Ishikawa (cell line): ENCODE data around the gene USHBP1.

Source experiments
- CEBPB ChIP-seq: IDR thresholded peaks from 2 replicates; pipeline ENCODE4 v1.6.1; 2012
- CREB1 ChIP-seq: IDR thresholded peaks from 2 replicates; pipeline ENCODE4 v1.6.1; 2012; ENCODE audit warnings: low read depth
- EGR1 ChIP-seq: IDR thresholded peaks from 2 replicates; pipeline ENCODE4 v1.6.1; 2012
- EP300 ChIP-seq: IDR thresholded peaks from 2 replicates; pipeline ENCODE4 v1.6.1; 2012; ENCODE audit warnings: borderline replicate concordance
- FOXM1 ChIP-seq: IDR thresholded peaks from 2 replicates; pipeline ENCODE4 v1.6.1; 2012; ENCODE audit warnings: low read depth, borderline replicate concordance
- NFIC ChIP-seq: IDR thresholded peaks from 2 replicates; pipeline ENCODE4 v1.6.1; 2012
- RAD21 ChIP-seq: IDR thresholded peaks from 2 replicates; pipeline ENCODE4 v1.6.1; 2012; ENCODE audit warnings: low read depth
- TAF1 ChIP-seq: IDR thresholded peaks from 2 replicates; pipeline ENCODE4 v1.6.1; 2012; ENCODE audit warnings: low read depth, mild to moderate bottlenecking
- TCF12 ChIP-seq: IDR thresholded peaks from 2 replicates; pipeline ENCODE4 v1.6.1; 2012; ENCODE audit warnings: low read depth
- TEAD4 ChIP-seq: IDR thresholded peaks from 2 replicates; pipeline ENCODE4 v1.6.1; 2012
- YY1 ChIP-seq: IDR thresholded peaks from 2 replicates; pipeline ENCODE4 v1.6.1; 2012; ENCODE audit warnings: low read depth
- ZBTB7A ChIP-seq: IDR thresholded peaks from 2 replicates; pipeline ENCODE4 v1.6.1; 2012; ENCODE audit warnings: low read depth
- TF ChIP-seq, protein P1 (sequence below): IDR thresholded peaks from 2 replicates; pipeline ENCODE4 v1.6.1; 2012
- TF ChIP-seq, protein P2 (sequence below): IDR thresholded peaks from 2 replicates; pipeline ENCODE4 v1.6.1; 2012; ENCODE audit warnings: low read depth, mild to moderate bottlenecking
- TF ChIP-seq, protein P3 (sequence below): IDR thresholded peaks from 2 replicates; pipeline ENCODE4 v1.6.1; 2012

Gene USHBP1

DNA sequence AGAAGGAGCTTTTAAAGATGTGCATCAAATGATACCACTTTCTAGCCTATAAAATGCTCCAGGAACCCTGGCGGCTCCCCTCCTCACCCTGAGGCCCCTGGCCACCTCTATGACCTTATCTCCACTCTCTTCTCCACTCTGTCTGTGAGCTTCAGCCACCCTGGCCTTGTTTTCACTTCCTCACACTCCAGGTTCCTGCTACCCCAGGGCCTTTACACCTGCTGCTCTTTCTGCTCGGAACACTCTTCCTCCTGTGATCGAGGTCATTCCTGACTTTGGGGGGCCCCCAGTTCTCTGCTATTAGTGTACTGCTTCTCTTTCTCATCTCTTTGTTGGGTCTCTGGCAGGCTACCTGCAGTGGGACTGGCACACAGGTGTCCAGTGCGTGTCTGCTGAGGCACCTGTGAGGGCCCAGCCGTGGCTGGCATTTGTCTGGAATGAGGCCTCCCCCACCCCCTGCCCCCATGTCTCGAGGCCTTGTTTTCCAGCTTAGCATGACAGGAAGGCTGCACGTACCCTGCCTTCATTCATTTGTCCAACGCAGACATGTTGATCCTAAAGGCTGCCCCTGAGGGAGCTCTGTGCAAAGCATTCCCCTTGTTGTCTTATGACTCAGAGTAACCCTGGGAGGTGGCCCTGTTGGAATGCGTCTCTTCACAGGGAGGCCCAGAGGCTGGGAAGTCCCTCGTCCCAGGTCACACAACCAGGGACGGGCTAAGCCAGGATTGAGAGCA, 47.1 kb upstream of the USHBP1 start:
- TF ChIP-seq TEAD4 (peak; percentile 43; the same call in 1 of the 2 replicates), CEBPB (no peak)

DNA sequence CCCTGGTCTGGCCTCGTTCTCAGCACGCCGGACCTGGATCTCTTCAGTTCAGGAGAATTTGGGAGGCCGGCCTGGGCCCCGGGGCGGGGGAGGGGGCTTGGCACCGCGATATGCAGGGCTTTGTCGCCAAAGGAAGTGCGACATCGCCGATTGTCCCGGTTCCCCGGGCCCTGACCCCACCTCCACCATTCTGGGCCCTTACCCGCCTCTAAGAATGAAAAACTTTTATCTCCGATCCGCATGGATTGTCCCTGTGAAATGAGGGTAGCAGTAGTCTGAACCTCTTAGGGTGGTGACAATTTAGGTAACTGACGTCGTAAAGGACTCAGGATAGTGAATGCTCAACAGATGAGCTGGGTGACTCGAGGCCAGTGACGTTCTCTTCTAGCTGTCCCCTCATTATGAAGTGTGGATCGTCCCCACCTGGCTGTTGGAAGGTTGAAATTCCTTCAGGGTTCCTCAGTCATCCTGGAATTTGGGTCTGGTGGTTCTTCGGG, 45.5 kb upstream of the USHBP1 start:
- peak; percentile 98; the same call in 1 of the 2 replicates for TF ChIP-seq ZBTB7A
- TF ChIP-seq, protein P1, sequence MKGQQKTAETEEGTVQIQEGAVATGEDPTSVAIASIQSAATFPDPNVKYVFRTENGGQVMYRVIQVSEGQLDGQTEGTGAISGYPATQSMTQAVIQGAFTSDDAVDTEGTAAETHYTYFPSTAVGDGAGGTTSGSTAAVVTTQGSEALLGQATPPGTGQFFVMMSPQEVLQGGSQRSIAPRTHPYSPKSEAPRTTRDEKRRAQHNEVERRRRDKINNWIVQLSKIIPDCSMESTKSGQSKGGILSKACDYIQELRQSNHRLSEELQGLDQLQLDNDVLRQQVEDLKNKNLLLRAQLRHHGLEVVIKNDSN, result no peak

DNA sequence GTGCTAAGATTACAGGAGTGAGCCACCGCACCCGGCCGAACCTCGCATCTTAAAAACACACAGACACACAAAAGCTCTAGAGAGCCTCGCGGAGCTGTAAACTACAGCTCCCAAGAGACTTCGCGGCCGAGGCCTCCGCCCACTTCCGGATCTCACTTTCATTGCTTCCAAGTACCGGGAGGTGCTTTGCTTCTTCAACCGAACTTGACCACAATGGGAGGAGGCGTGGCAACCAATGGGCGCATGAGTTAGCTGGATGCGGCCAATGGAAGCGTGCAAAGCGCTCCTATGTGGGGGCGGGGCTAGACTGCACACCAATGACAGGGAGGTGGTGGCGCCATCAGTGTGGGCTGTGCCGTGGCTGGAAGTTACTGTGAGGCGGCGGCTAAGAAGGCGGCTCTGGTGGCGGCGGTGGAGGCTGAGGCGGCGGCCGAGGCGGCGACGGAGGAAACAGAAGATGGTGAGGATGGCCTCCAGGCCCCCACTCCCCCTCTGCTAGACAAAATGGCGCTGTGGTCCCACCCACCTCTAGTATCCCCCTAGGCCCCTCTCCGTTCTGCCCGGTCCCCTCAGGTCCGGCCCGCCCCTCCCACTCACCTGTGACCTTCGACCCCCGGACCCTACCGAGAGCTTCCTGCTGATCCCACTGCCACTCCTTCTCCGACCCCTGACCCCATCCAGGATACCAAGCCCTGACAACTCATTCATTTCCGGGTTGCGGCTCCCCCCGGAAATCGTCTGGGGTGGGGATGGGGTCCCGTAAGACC, 44.8 kb upstream of the USHBP1 start, which contains the start of gene DDA1:
Gene DDA1, plus strand, starts transcription at position 366 of the 767 bp plus-strand sequence. Its CDS starts 92 bp downstream, at position 458.
- TF ChIP-seq TAF1 (peak; percentile 82), EP300 (no peak), YY1 (peak; percentile 74), ZBTB7A (no peak; the same call in 1 of the 2 replicates), TCF12 (peak; percentile 9)

DNA sequence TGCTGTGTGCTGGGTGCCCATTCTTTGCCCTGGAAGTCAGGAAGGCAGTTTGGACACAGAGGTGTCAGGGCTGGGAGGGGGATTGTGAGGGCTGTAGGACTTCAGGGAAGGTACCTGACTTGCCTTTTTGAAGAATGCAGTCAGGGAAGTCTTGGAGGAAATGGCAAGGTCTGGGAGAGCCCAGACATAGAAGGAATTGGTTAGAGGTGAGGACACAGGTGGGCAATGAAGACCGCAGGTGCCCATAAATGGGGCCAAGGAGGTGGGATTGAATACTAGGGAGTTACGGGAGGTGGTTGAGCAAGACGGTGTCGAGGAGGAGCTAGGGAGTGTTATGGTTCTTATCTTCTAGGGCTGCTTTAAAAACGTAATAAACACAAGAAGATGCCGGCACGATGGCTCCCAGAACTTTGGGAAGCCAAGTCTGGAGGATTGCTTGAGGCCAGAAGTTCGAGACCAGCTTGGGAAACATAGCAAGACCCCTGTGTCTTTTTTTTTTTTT, 43.4 kb upstream of the USHBP1 start:
- TF ChIP-seq, protein P1, result no peak
- TF ChIP-seq EGR1, result no peak

DNA sequence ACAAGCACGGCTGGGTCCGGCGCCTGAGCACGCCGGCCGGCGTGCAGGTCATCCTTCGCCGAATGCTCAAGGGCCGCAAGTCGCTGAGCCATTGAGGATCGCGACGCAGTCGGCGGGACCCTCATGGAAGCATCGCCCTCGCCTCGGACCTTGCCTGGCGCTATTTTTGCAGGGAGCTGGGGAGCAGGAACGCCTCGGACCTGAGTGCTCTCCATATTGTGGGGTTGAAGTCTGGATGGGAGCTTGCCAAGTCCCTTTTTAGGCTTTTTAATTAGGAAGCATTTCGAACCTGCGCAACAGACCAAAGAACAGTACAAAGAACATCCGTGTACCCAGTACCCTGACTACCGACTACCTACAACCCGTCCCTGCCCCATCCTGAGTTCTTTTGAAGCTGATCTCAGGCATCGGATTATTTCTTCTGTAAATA, 41.8 kb upstream of the USHBP1 start:
- TF ChIP-seq ZBTB7A (no peak), NFIC (no peak), EP300 (no peak), EGR1 (no peak)
- TF ChIP-seq, protein P2, sequence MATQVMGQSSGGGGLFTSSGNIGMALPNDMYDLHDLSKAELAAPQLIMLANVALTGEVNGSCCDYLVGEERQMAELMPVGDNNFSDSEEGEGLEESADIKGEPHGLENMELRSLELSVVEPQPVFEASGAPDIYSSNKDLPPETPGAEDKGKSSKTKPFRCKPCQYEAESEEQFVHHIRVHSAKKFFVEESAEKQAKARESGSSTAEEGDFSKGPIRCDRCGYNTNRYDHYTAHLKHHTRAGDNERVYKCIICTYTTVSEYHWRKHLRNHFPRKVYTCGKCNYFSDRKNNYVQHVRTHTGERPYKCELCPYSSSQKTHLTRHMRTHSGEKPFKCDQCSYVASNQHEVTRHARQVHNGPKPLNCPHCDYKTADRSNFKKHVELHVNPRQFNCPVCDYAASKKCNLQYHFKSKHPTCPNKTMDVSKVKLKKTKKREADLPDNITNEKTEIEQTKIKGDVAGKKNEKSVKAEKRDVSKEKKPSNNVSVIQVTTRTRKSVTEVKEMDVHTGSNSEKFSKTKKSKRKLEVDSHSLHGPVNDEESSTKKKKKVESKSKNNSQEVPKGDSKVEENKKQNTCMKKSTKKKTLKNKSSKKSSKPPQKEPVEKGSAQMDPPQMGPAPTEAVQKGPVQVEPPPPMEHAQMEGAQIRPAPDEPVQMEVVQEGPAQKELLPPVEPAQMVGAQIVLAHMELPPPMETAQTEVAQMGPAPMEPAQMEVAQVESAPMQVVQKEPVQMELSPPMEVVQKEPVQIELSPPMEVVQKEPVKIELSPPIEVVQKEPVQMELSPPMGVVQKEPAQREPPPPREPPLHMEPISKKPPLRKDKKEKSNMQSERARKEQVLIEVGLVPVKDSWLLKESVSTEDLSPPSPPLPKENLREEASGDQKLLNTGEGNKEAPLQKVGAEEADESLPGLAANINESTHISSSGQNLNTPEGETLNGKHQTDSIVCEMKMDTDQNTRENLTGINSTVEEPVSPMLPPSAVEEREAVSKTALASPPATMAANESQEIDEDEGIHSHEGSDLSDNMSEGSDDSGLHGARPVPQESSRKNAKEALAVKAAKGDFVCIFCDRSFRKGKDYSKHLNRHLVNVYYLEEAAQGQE, result no peak
- TF ChIP-seq, protein P3, sequence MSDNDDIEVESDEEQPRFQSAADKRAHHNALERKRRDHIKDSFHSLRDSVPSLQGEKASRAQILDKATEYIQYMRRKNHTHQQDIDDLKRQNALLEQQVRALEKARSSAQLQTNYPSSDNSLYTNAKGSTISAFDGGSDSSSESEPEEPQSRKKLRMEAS, result peak; percentile 23; the same call in 1 of the 2 replicates

DNA sequence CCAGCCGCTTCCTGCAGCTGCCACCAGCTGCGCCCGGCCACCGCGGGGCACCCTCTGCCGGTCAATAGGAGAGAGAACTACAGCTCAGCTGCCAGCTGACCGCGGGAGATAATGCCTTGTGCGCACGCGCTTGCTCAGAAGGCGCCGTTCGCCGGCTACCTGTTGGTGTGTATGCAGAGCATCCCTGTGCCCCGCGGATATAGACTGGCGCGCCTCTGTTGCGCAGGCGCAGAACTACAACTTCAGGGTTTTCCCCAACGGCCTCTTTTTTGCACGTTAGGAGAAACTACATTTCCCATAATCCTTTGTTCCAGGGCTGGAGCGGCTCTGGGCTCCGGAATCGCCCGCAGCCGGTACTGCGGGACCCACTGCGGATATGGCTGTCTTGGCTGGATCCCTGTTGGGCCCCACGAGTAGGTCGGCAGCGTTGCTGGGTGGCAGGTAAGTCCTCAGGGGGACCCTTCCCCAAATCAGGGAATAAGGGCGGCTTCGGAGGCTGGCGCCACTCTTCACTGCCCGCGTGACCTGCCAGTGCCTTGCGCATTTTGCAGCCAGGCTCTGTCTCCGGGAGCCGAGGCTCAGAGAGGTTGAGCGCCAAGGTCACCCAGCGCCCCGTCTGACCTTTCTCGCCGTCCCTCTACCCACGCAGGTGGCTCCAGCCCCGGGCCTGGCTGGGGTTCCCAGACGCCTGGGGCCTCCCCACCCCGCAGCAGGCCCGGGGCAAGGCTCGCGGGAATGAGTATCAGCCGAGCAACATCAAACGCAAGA, 41.2 kb upstream of the USHBP1 start, which contains the start of gene MRPL34:
Gene MRPL34, plus strand, starts transcription at position 356 of the 768 bp plus-strand sequence. Its CDS starts 21 bp downstream, at position 377.
- TF ChIP-seq FOXM1 (no peak), TEAD4 (no peak; the same call in 1 of the 2 replicates), TAF1 (peak; percentile 65), TCF12 (no peak), NFIC (no peak), ZBTB7A (no peak; the same call in none of the 2 replicates), CREB1 (no peak), YY1 (peak; percentile 72; the same call in 1 of the 2 replicates), CEBPB (no peak), EP300 (peak; percentile 29; the same call in 1 of the 2 replicates), RAD21 (peak; percentile 62), EGR1 (no peak)
- TF ChIP-seq, protein P2, result no peak
- TF ChIP-seq, protein P3, result peak; percentile 63
- TF ChIP-seq, protein P1, result peak; percentile 86
